Endothelial cell of umbilical vein (primary cell): ENCODE measurements around the gene KLHL35. TPM values are rescaled to one million over a fixed set of nuclear protein-coding genes. Genes with fewer than 3 reads are reported as not detected.

Experiments
- BruUV-seq: library from RNA; stranded (reverse); fragments of 400-500 nt; replicated peaks from 2 replicates; lab custom pipeline; 2021; lab: Mats Ljungman, UMichigan
- CTCF ChIA-PET: fragments of 300-600, 350-600 bp; sonication (Branson Sonifier 250); formaldehyde crosslinking; loops from one replicate; lab custom pipeline; 2021; ENCODE audit warnings: antibody characterized with exemption, inconsistent platforms; lab: Charles Lee
- POLR2A ChIA-PET: fragments of 300-600, 350-600 bp; sonication (Branson Sonifier 250); formaldehyde crosslinking; loops from one replicate; lab custom pipeline; 2021; ENCODE audit warnings: antibody characterized with exemption, inconsistent platforms; lab: Charles Lee
- DNase-seq: peaks from one replicate; pipeline ENCODE4 v3.0.0-alpha.2; 2011; ENCODE audit warnings: low read depth, low spot score
- FAIRE-seq: peaks from 2 replicates; lab custom pipeline; 2011; peaks lifted over from hg19 to GRCh38; lab: Jason Lieb, UNC
- H2AFZ ChIP-seq: 2 replicates; pipeline ENCODE4 v1.6.0; 2012; ENCODE audit warnings: low read depth, low read length, control low read depth, inconsistent platforms
- H3K27ac ChIP-seq: 2 replicates; pipeline ENCODE4 v1.5.1; 2011; ENCODE audit warnings: low read depth, mild to moderate bottlenecking, control low read depth, low read length, moderate library complexity; ENCODE audit not compliant: insufficient read depth
- H3K27me3 ChIP-seq, 2 experiments: 2 replicates each; pipeline versions ENCODE4 v1.6.0 to v1.6.1; 2011; ENCODE audit warnings: low read length in 2 of 2, mixed read lengths in 1 of 2; ENCODE audit not compliant: control insufficient read depth in 2 of 2, insufficient read depth in 2 of 2
- H3K36me3 ChIP-seq, 2 experiments: 2 replicates in 1 of 2; 3 replicates in 1 of 2; pipeline ENCODE4 v1.5.1; 2011; ENCODE audit warnings: low read length in 2 of 2, mild to moderate bottlenecking in 1 of 2, moderate library complexity in 1 of 2; ENCODE audit not compliant: control insufficient read depth in 2 of 2, insufficient read depth in 2 of 2; ENCODE audit errors: extremely low read depth in 1 of 2
- H3K4me1 ChIP-seq: 3 replicates; pipeline ENCODE4 v1.5.1; 2011; ENCODE audit warnings: mild to moderate bottlenecking, low read length; ENCODE audit not compliant: control insufficient read depth, insufficient read depth; ENCODE audit errors: extremely low read depth
- H3K4me2 ChIP-seq: 2 replicates; pipeline ENCODE4 v1.6.1; 2011; ENCODE audit warnings: low read length, control low read depth, mixed read lengths; ENCODE audit not compliant: insufficient read depth
- H3K4me3 ChIP-seq, 3 experiments: fragments of 200-600 bp in 1 of 3; sonication (generic), shearing (Covaris generic) in 1 of 3; replicated peaks in 1 of 3; 2 replicates each; pipeline ENCODE4 v1.5.1; 2011 to 2016; ENCODE audit warnings: control low read depth in 3 of 3, low read length in 3 of 3, mild to moderate bottlenecking in 2 of 3, inconsistent platforms in 1 of 3, low read depth in 1 of 3, moderate library complexity in 1 of 3; ENCODE audit not compliant: insufficient read depth in 1 of 3
- H3K79me2 ChIP-seq: 2 replicates; pipeline ENCODE4 v1.6.0; 2012; ENCODE audit warnings: low read length, inconsistent platforms; ENCODE audit not compliant: control insufficient read depth, insufficient read depth
- H3K9ac ChIP-seq: replicated peaks from 2 replicates; pipeline ENCODE3; 2011; ENCODE audit warnings: low read length, control low read depth; ENCODE audit not compliant: insufficient read depth; ENCODE audit errors: extremely low read depth
- H3K9me1 ChIP-seq: replicated peaks from 3 replicates; pipeline ENCODE4 v1.6.0; 2011; ENCODE audit warnings: mild to moderate bottlenecking, low read length; ENCODE audit not compliant: control insufficient read depth, insufficient read depth; ENCODE audit errors: extremely low read depth
- H3K9me3 ChIP-seq: replicated peaks from 2 replicates; pipeline ENCODE4 v1.5.1; 2012; ENCODE audit warnings: low read length, inconsistent platforms; ENCODE audit not compliant: control insufficient read depth, insufficient read depth
- H4K20me1 ChIP-seq: replicated peaks from 2 replicates; pipeline ENCODE3; 2011; ENCODE audit warnings: mild to moderate bottlenecking, low read length; ENCODE audit not compliant: control insufficient read depth, insufficient read depth; ENCODE audit errors: extremely low read depth
- EZH2 ChIP-seq: IDR thresholded peaks from 2 replicates; pipeline ENCODE4 v1.6.1; 2012; ENCODE audit warnings: borderline replicate concordance, low read depth, mild to moderate bottlenecking, moderate library complexity, low read length, inconsistent platforms; ENCODE audit not compliant: severe bottlenecking
- FOS ChIP-seq: IDR thresholded peaks from 2 replicates; pipeline ENCODE4 v1.6.1; 2011; ENCODE audit warnings: mild to moderate bottlenecking, low read length, moderate library complexity, borderline replicate concordance; ENCODE audit not compliant: insufficient read depth
- GATA2 ChIP-seq: IDR thresholded peaks from 2 replicates; pipeline ENCODE4 v1.7.0; 2011; ENCODE audit warnings: low read depth, mild to moderate bottlenecking, moderate library complexity, mixed read lengths, low read length; ENCODE audit not compliant: insufficient read length, insufficient read depth
- JUN ChIP-seq: IDR thresholded peaks from 2 replicates; pipeline ENCODE4 v1.6.1; 2011; ENCODE audit warnings: borderline replicate concordance, low read depth; ENCODE audit not compliant: insufficient read length, insufficient read depth
- MAX ChIP-seq: IDR thresholded peaks from 2 replicates; pipeline ENCODE4 v1.6.1; 2011; ENCODE audit not compliant: insufficient read depth, insufficient read length
- MYC ChIP-seq: IDR thresholded peaks from one replicate; pipeline ENCODE4 v1.6.1; 2011; ENCODE audit warnings: mild to moderate bottlenecking, low read depth, low read length
- POLR2A ChIP-seq: IDR thresholded peaks from 2 replicates; pipeline ENCODE4 v1.6.1; 2012; ENCODE audit warnings: low read depth, mild to moderate bottlenecking, control low read depth, low read length
- POLR2AphosphoS5 ChIP-seq: IDR thresholded peaks from 2 replicates; pipeline ENCODE4 v1.6.1; 2012; ENCODE audit warnings: low read depth, mild to moderate bottlenecking, control low read depth, low read length, moderate library complexity; ENCODE audit not compliant: insufficient read depth
- dilution Hi-C: fragments of 300-500 bp; cut with MboI; formaldehyde crosslinking; loops from one replicate; pipeline ENCODE4 v1.15.0; 2019; ENCODE audit warnings: low sequenced_read_pairs; ENCODE audit not compliant: extremely low pct_ligation_motif_present
- intact Hi-C: fragments of 100-400 bp; cut with micrococcal nuclease; formaldehyde crosslinking; loops from one replicate; pipeline ENCODE4 v1.10.0; 2022
- polyA plus RNA-seq, 4 experiments: library from polyadenylated mRNA; depleted of rRNA in 3 of 4; stranded (reverse) in 3 of 4; unstranded in 1 of 4; fragments of >200 nt; gene quantifications; 2 replicates each; pipeline versions ENCODE4 v1.2.1 to v1.2.3, GENCODE V29; 2011 to 2012; ENCODE audit warnings: missing spikeins in 1 of 4
- total RNA-seq: library from RNA; stranded (reverse); gene quantifications from 2 replicates; pipeline ENCODE4 v1.2.3, GENCODE V29; 2021
- TF ChIP-seq, protein P1 (sequence below), 2 donors: IDR thresholded peaks; 1 replicate in 1 of 2; 2 replicates in 1 of 2; pipeline ENCODE4 v1.5.1; 2011; ENCODE audit warnings: low read length in 2 of 2, mild to moderate bottlenecking in 2 of 2, moderate library complexity in 2 of 2, control low read depth in 1 of 2, inconsistent platforms in 1 of 2, low read depth in 1 of 2; ENCODE audit not compliant: insufficient read depth in 1 of 2; ENCODE audit errors: extremely low read depth in 1 of 2

Gene KLHL35
- total and polyA plus RNA-seq, 2 donors (not counting 3 experiments of a cell fraction or from before 2014, with no cell fraction given): 0.97 to 2.3 TPM

DNA sequence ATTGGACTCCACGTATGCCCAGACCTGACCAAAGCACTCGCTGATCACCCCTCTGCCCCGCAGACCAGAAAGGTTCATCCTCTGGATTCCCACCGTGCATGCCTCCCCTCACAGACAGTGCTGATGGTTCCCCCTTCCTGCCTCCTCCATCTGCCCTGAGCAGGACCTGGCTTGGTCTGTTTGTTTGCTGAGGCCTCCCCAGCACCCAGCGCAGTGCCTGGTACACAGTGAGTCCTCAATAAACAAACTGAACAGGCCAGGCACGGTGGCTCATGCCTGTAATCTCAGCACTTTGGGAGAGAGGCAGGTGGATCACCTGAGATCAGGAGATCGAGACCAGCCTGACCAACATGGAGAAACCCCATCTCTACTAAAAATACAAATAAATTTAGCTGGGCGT is 57.4 kb downstream of the KLHL35 start:
- dilution Hi-C loops: no loop called here
- no peak for DNase-seq
- no TSS peak for BruUV-seq

More for the DNA sequence above, 57.4 kb downstream of the KLHL35 start:
- H3K27me3 ChIP-seq: no peaks in the 10 kb centered on the region
- no peaks in the 10 kb centered on the region for H3K36me3 ChIP-seq
- H3K4me2 ChIP-seq: no peak overlapping the region
- ChIA-PET CTCF (interaction anchor here (0.7 to 3.3 kb wide), 6 partner anchors 10 to 100 kb away, joined by 3 to 15 read pairs (median 4); no protein-coding TSS in a partner anchor), POLR2A (no interaction called here)
- H3K4me1 ChIP-seq: peaks cover 6% of the 10 kb centered on the region
- no peaks in the 10 kb centered on the region for H4K20me1 ChIP-seq
- H3K9ac ChIP-seq: no peak overlapping the region
- no peaks in the 10 kb centered on the region for H3K79me2 ChIP-seq
- intact Hi-C loops: no loop called here
- H3K4me3 ChIP-seq: no peak overlapping the region
- no peak for FAIRE-seq
- no peak overlapping the region for H3K27ac ChIP-seq
- no peak overlapping the region for H2AFZ ChIP-seq
- TF ChIP-seq JUN (no peak), GATA2 (no peak), EZH2 (no peak), MYC (no peak), FOS (no peak), MAX (no peak), POLR2AphosphoS5 (no peak), POLR2A (no peak)
- TF ChIP-seq, protein P1, sequence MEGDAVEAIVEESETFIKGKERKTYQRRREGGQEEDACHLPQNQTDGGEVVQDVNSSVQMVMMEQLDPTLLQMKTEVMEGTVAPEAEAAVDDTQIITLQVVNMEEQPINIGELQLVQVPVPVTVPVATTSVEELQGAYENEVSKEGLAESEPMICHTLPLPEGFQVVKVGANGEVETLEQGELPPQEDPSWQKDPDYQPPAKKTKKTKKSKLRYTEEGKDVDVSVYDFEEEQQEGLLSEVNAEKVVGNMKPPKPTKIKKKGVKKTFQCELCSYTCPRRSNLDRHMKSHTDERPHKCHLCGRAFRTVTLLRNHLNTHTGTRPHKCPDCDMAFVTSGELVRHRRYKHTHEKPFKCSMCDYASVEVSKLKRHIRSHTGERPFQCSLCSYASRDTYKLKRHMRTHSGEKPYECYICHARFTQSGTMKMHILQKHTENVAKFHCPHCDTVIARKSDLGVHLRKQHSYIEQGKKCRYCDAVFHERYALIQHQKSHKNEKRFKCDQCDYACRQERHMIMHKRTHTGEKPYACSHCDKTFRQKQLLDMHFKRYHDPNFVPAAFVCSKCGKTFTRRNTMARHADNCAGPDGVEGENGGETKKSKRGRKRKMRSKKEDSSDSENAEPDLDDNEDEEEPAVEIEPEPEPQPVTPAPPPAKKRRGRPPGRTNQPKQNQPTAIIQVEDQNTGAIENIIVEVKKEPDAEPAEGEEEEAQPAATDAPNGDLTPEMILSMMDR (IDR thresholded peaks at IDR 0.05; ENCODE audit: extremely low read depth in 1 of 2, insufficient read depth in 1 of 2, low read depth in 1 of 2, low read length in 2 of 2): no peak
- H3K9me1 ChIP-seq: no peaks in the 10 kb centered on the region
- no peaks in the 10 kb centered on the region for H3K9me3 ChIP-seq
